Activated CD4-positive, alpha-beta T cell treated with anti-CD3 and anti-CD28 coated beads, Interleukin-2, Interleukin-4, amounts not matched to agents 100 ng/mL and 50 ng/mL, durations not matched to agents 16 hours and 8 hours (primary cell): Measurements from ENCODE around the gene MGAT1.

Experiments used
- DNase-seq: peaks from one replicate; pipeline ENCODE4 v3.0.0-alpha.2; 2020; ENCODE audit warnings: low spot score

Gene MGAT1

DNA sequence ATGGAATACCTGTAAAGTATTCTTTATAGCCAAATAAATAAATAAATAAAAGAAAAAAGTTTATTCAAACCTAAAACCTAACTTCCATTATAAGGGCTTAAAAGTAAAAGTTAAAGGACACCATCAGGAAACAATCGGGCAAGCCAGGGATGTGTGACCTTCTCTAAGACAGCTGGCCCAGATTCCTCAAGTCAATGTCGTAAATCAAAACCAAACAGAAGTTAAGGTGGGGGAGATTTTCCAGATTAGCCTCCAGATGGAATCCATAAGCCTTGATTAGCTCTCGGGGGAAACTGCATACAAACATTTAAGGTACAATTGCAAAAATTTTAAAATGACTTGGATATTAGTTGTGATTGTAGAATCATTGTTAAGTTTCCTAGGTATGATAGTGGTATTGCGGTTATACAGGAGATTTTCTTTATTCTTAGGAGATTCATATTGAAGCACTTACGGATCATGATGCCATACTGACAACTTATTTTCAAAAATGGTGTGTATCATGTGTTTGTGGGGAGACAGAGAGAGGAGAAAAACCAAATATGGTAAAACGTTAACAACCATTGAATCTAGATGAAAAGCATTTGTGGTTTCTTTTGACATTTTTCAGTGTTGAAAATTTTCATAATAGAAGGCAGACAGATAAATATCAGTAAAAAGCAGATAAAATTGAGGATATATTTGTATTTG is 21.5 kb upstream of the MGAT1 start:
- no peak for DNase-seq

DNA sequence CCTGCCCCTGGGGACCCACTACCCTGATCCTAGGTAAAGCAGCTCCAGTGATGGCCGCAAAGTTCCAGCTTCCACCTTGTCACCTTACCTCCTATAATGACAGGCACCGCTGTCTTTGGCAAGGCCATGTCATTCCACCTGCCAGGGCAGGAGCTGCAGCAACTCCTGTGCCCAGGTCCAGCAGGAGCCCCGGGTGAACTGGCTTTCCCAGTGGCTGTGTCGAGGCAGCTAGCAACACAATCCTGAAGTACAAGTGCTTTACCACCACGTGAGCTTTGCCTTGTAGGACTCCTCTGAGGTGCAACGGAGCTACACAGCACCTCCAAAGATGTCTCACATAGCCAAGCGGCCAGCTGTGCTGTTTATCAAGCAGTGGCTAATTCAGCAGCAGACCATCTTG is 20.7 kb upstream of the MGAT1 start:
- DNase-seq, result no peak

DNA sequence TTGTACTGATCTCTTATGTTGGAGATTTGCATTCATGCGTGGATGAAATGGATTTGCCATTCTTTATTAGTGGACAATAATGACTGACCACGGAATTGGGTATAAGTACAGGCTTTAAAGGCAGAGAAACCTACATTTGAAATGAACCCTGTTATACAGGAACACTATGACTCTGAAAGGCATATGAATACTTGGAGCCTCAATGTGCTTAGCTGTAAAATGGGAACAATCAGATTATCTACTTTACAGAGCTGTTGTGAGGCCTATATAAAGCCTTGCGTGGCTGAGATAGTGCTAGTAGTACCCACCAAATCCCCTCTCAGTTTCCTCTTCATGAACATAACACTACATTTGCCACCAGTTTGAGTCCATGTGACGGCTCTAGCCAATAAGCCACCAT is 18.9 kb upstream of the MGAT1 start:
- no peak for DNase-seq

DNA sequence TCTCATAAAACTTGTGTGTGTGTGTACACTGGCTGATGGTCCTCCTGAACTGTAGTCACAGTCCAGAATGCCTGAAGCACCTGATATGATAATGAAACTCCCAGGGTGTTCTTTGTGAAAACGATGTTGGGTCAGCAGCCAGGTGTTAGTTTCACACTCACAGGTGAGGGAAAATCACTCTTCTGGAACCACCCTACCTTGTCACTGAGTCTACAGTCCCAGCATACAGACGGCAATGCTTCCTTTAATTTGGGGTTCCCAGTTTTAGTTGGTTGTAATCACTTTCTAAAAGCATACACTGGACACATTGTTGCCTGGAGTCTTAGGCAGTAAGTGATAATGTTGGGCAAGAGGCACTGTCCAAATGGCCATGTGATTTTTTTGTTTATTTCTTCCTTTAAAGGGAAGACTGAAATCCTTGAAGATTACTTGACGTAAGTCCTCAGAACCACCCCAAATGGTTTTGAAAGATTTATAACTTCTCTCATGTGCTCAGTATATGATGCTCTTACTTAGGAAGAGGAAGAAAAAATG is 18.2 kb upstream of the MGAT1 start:
- DNase-seq, result no peak

DNA sequence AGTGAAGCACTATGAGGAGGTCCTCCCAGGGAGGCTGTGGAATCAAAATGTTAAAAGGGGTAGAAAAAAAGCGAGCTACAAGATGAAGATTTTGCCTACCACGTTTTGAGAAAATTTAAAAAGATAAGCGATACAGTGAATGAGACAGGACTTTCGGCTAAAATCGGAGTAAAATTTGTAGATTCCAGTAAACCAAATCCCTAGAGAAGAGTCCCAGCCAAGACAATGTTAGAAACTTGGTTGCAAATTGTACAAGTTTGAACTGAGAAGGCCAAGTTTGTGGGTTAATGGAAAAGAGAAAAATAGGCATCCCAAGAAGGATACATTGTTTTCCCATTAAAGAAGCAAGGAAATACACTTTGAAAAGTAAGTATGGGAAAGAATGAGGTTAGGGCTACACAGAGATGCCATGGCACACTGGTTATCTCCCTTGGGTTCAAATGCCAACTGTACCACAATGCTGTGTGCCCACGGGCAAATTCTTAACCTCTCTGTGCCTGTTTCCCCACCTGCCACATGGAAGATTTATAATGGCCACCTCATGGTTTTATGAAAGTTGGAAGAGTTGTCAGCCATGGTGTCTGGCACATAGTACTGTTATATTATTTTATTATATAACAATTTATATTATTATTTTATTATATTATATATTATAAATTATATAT is 16.2 kb upstream of the MGAT1 start:
- no peak for DNase-seq

DNA sequence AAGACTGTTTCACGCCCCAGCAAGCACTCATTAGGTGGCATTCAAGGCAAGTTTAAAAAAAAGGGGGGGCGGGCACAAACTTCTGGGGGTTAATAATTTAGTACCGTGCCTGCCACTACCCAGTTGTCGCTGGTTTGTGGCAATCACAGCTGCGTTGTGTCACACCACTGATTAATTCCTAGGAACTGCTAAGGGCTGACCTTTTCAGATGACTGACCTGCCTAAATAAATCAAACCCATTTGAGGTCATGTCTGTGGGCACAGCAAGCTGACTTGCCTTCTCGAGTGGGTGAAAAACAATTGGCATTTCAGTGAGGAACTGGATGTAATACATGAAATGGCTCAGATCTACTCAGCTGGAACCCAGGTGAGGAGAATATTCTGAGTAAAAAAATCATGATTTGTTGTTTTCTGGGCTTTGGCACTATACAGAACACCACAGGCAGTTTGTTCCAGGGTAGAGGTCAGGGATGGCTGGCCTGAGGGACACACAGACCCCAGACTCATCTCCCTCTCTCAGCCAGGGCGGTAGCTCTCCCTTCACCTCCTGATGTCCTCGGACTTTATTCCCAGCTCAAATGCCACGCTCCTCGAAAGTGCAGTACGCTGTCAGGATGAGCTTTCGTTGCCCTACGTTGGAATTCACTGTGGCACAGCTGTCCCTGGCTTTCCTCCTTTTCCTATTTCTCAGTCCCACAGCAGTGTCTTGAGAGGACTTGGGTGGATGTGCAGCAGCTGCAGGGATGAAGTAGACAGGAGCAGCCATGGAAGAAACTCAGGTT is 15.5 kb upstream of the MGAT1 start:
- DNase-seq, result no peak

DNA sequence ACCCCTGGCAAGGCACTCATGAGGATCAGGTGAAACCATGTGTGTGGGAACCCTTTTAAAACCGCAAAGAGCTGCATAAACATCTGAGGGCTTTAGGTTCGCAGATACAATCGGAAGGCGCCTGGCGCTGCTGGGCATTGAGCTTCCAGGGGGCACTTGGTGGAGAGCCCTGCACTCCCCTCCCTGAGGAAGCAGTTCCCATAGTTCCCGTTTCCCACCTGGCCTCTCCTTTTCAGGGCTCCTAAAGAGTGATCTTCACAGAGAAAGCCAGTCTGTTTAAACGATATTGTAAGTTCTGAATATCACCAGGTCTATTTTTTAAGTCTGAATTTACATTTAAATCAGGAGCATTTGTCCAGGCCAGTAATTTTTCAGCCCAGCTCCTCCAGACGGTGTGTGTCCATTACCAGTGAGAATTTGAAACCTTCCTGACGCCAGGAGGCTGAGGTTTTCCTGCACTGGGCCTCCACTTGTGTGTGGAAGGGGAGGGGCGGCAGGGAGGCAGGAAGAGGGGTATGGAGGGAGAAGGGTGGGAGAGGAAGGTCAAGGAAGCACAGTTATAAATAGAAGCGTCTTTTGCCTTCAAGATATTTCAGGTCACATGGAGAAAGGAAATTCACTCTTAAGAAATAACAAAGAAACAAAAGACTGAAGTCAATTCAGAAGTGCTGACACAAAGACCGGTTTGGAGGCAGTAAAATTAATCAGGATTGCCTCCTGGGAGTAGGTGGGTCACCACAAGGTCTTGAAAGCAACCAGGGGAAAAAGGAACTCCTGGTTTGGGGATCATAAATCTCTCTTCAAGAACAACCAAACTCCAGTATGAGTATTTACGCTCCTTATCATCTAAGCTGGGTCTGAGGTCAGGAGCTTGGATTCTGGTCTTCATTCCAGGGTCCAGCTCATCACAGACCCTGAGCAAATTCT is 14.3 kb upstream of the MGAT1 start:
- DNase-seq, result no peak

DNA sequence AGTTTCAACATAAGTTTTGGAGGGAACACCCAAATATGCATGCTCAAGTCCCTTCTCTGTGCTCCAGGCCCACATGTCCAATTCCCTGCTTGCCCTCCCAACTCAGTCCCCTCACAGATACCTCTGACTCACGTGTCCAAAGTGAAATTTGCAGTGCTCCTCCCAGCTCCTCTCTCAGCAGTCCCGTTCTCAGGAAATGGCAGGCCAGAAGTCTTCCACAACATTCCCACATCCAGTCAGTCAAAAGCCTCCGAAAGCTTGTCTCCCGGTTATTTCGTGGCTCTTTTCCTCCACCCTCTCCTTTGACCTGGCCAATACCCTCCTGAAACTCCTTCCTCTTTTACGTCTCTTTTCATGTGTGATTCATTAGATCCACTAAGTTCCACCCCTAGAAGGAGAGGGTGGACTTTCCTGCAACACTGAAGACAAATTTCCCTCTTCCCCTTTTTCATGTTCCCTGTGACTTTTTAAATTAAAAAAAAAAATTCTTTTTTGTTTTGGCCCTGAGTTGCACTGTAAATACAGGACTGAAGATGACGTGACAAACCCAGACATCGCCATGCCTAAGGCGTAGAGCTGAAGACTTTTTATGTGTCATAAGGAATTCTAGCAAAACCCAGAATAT is 12.8 kb upstream of the MGAT1 start:
- DNase-seq, result no peak

DNA sequence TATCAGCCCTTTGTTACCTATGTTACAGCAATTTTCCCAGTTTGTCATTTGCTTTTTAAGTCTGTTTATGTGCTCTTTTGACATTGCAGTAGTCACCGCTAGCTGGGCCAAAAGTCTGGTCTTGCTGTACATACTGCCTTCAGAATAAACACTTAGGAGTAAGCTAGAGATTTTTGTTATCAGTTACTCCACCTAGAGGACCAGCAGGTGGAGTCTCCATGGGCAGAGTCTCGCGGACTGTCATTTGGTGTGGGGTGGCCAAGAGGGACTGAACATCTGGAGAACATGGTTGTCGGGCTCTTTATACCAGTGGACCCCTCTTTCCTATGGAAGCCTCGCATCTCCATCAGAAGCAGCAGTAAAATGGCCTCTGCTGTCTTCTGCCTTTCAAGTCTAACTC is 10.8 kb upstream of the MGAT1 start:
- no peak for DNase-seq

DNA sequence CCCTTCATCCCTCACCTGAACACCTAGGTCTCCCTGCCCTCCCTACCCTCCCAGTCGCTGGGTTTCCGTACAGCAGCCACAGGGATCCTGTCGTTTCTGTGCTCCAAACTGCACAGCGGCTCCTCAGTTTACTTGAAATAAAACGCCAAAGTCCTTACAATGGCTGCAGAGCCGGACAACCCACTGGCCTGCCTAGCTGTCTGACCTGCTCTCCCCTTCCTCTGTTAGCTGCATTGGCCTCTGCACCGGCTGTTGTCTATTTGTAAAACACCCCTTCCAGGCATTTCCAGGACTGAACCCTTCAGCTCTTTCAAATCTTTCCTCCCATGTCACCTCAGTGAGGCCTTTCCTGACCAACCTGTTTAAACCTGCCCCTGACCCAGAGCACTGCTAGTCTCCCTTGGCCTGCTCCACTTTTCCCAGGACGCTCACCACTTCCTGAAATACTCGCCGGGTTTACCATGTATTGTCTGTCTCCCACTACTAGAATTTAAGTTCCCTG is 9.1 kb upstream of the MGAT1 start:
- no peak for DNase-seq

DNA sequence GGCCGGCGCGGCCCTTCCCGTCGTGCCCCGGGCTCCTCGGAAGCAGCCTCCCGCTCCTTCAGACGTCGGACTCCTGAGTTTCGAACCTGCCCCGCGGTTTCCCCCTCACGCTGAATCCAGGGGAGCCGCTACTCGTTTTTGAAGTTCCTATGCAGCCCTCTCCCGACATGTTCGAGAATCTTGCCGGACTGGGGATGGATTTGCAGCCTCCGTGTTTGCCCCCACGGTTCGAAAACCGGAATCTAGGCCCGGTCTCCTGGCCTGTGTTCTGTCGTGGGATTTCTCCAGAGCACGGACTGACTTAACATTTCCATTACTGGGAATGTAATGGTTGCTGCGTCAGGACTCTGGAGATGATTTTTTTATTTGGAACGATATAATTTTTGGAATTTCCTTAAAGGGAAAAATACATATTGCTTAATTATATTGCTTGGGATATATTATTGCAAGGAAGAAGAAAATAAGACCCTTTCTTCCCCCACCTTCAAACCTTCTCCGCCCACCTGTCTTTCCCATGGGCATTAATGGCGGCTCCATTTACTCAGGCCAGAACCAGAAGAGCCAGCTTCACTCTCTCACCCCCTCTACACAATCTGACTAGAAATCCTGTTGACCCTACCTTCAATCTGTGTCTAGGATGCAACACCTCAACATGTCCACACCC is 8.5 kb upstream of the MGAT1 start:
- DNase-seq, result peak; percentile 63

DNA sequence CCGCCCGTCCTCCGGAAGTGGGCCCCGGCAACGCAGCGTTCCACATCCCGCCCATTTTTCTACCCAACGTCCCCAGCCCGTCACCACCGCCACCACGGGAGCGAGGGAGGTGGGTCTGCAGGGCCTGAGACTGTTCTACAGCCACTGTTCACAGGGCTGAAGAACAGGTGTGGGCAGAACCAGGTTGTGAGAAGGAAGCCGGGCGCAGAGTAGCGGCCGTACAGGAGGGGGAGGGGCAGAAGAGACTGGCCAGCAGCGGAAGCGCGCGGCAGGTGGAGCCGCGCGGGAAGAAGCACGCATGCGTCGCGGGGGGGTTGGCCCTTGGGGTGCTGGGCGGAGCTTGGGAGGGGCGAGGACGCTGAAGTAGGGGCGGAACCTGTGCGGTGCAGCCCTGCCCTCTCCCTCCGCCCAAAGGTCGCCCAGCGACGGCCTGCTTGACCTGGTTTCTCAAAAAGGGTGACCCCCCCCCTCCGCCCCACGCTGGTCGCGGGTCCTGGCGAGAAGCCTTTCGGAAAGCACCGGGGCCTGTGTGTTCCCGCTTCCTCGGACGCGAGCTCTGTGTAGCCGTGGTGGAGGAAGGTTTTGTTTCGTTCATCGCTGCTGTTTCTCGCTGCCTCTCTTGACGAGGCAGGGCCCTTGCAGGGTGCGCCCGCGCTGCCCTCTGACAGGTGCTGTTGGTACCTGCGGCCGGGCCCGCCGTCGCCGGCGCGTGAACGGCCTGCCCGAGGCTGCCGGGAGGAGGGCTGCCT is 7.8 kb upstream of the MGAT1 start:
- DNase-seq, result peak; percentile 96

DNA sequence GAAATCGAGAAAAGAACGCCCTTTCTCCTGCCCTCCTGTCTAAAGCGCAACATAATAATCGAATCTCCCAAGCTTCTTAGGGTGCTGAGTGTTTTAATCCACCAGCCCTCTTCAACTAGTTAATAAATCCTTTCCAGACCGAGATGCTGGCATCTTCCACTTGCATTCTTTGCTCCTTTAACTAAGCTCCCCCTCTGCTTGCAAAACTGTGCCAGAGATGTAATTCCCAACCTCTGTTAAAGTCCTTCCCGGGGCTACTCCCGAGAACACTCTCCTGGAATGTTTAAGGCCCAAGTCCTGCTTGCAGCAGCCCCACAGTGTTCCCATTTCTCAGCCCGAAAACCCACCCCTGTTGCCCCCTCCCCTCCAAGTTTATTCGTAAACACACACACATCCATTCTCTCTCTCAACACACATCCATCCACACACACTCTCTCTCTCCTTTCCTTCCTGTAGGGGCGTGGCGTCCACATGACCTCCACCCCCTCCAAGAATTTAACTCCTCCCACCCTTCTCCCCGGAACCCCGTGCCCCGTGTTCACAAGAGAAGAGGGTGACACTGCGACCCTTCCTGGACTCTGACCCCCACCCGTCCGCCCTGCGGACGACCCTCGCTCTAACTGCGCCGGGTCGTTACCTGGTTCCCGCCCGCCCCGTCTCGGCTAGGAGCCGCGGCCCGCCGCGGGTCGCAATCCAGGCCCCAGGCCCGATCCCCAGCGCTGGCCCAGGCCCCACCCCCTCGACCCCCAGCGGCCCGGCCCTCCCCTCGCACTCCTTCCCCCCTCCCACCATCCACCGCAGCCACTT is 7.0 kb upstream of the MGAT1 start:
- peak; percentile 94 for DNase-seq

DNA sequence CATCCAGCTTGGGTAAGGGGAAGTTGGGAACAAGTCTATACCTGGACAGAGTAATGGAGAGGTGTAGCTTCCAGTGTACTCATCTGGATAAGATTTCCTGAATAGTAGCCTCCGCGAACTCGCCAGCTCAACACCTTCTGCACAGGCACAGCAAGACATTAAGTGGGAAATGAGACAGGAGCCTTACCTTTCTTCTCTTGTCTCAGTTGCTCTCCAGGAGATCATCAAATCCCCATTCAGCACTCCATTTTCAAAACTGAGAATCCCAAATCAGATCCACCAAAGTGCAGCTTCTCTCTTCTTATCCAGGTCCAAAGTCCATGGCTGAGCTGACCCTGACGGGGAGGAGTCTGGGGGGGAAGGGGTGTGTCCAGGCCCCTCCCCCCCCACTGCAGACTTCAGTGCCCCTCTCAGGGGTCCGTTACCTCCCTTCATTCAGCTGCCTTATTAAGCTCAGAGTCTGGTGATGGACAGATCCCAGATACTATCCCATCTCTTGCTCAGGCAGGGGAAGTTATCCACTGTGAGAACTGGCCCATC is 5.9 kb upstream of the MGAT1 start:
- DNase-seq, result no peak

DNA sequence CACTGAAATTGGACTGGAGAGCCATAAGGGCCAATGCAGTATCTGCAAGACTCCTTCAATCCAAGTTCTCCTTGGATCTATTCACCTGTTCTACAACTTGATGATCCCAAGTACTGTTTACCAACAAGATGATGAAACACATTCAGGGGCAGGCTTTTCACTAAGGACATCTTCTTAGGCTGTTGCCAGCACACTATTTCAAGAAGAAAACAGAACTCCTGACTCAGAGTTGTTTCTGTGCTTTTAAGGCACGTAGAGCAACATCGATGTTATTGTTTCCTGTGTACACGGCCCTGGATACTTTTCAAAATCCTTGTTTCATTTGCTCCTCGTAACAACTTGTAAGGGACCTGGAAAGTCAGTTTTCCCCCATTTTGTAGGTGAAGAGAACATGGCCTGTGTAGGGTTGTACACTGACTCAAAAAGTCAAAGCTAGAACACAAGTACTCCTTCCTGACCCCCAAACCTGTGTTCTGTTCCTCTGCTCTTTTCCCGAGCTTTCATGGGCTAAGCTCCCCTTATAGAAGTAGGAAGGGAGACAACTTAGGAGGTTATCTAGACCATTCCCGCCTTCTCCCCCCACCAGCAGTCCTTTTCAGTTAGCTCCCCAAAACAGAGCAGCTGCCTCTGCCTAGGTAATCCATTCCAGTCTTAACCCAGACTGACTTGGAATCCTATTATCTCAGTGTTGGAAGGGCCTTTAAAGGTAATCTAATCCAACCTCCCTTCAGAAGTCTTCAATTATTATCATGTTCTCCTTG is 5.2 kb upstream of the MGAT1 start:
- DNase-seq, result no peak

DNA sequence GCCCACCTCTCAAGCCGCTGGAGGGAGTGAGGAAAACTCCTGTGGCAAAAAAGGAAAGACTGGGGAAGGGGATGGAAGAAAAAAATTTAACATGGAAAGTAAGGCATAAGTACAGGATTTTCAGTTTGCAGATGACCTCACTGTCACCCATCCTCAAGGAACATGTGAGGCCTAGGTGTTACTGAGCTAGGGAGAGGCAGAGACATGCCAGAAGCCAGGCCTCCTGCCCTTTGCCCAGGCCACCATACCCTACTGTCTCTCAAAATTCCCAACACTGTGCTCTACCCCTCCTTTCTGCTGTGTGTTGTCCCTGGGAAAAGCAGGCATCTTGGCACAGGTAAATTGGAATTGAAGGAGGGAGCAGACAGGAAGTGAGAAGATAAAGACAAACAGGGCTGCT is 4.4 kb upstream of the MGAT1 start:
- DNase-seq, result no peak

DNA sequence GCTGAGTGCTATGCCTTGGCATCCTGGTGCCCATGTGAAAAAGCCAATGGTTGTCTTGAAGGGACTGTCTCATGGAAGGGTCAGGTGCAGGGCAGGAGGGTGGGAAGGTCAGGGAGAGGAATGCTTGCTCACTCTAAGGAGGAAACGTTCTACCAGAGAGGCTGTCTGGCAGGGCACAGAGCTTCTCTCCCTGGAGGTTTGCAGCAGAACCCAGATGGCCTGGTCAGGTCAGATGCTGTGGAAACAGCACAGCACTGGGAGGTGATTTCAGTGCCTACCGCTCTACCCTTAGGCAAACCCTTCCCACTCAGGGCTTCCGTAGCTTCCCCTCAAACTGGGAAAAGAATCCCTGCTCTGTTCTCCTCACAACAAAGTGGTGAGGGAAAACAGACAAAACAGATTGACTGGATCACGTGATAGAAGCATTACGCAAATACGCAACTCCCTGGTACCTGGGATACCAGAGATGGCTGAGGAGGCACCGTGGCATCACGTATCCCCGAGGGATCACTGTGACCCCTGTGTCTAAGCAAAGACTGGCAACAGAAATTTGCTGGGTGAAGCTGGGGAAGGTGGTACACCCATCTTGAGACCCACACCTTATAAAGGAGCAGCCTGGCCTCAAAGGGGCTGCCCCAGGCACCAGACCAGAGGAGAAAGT is 3.9 kb upstream of the MGAT1 start:
- DNase-seq, result no peak
